A673 (cell line): ENCODE data around the gene SGMS2. TPM values are rescaled to one million over a fixed set of nuclear protein-coding genes. Genes with fewer than 3 reads are reported as not detected.

Source experiments
- BruUV-seq: library from RNA; stranded (reverse); fragments of 400-500 nt; replicated peaks from 2 replicates; lab custom pipeline; 2021; lab: Mats Ljungman, UMichigan
- CTCF ChIA-PET: fragments of 300-600 bp; sonication (Branson Sonifier 250); formaldehyde crosslinking; loops from one replicate; lab custom pipeline; 2022; ENCODE audit warnings: antibody characterized with exemption; lab: Charles Lee
- POLR2A ChIA-PET: fragments of 300-600 bp; sonication (Branson Sonifier 250); formaldehyde crosslinking; loops from one replicate; lab custom pipeline; 2022; ENCODE audit warnings: antibody characterized with exemption; ENCODE audit not compliant: low non-redundant PET; lab: Charles Lee
- DNase-seq: peaks from one replicate; pipeline ENCODE4 v3.0.0-alpha.2; 2015; ENCODE audit warnings: low spot score
- H3K27ac ChIP-seq: fragments of 200-600 bp; sonication (generic); 2 replicates; pipeline ENCODE4 v1.5.1; 2016; ENCODE audit warnings: mixed run types, low read depth, mild to moderate bottlenecking, mixed read lengths, antibody characterized with exemption, low read length; ENCODE audit not compliant: poor library complexity, severe bottlenecking
- H3K27me3 ChIP-seq: fragments of 200-600 bp; sonication (generic); replicated peaks from 2 replicates; pipeline ENCODE4 v1.6.1; 2017; ENCODE audit warnings: mixed run types, low read depth, mild to moderate bottlenecking, mixed read lengths, antibody characterized with exemption, low read length; ENCODE audit not compliant: insufficient read depth, poor library complexity
- H3K36me3 ChIP-seq: fragments of 200-600 bp; sonication (generic); 2 replicates; pipeline ENCODE4 v1.6.1; 2016; ENCODE audit warnings: mixed run types, mild to moderate bottlenecking, mixed read lengths, antibody characterized with exemption, low read length; ENCODE audit not compliant: insufficient read depth, poor library complexity, severe bottlenecking
- H3K4me1 ChIP-seq: fragments of 200-600 bp; sonication (generic); 2 replicates; pipeline ENCODE4 v1.6.1; 2017; ENCODE audit warnings: mixed run types, mild to moderate bottlenecking, mixed read lengths, antibody characterized with exemption, low read length; ENCODE audit not compliant: insufficient read depth, poor library complexity, severe bottlenecking
- H3K4me3 ChIP-seq: fragments of 200-600 bp; sonication (generic); 2 replicates; pipeline ENCODE4 v1.5.1; 2016; ENCODE audit warnings: low read depth, mixed run types, mild to moderate bottlenecking, mixed read lengths, low read length; ENCODE audit not compliant: poor library complexity, severe bottlenecking
- H3K9me3 ChIP-seq: fragments of 200-600 bp; sonication (generic); 2 replicates; pipeline ENCODE4 v1.6.1; 2016; ENCODE audit warnings: mixed run types, low read depth, mild to moderate bottlenecking, mixed read lengths, antibody characterized with exemption, low read length; ENCODE audit not compliant: poor library complexity, severe bottlenecking
- EZH2 ChIP-seq: fragments of 200-600 bp; sonication (generic); IDR thresholded peaks from 2 replicates; pipeline ENCODE4 v1.6.1; 2017; ENCODE audit warnings: borderline replicate concordance, low read depth, mild to moderate bottlenecking, mixed read lengths, antibody characterized with exemption, low read length; ENCODE audit not compliant: poor library complexity, severe bottlenecking
- intact Hi-C: fragments of 100-400 bp; cut with micrococcal nuclease; formaldehyde crosslinking; loops from one replicate; pipeline ENCODE4 v1.10.0; 2022; ENCODE audit not compliant: unreplicated experiment
- total RNA-seq: library from RNA; stranded (reverse); gene quantifications from 2 replicates; pipeline ENCODE4 v1.2.3, GENCODE V29; 2021
- TF ChIP-seq, protein P1 (sequence below): fragments of 300-800, 200-600 bp; sonication (generic); conservative IDR thresholded peaks from 2 replicates; pipeline ENCODE4 v1.5.1; 2017; ENCODE audit warnings: low read depth, mild to moderate bottlenecking, antibody characterized with exemption, low read length, moderate library complexity, mixed read lengths

SGMS2 gene
- total RNA-seq, 1 experiment from 2014 or later: 4.3 TPM

DNA sequence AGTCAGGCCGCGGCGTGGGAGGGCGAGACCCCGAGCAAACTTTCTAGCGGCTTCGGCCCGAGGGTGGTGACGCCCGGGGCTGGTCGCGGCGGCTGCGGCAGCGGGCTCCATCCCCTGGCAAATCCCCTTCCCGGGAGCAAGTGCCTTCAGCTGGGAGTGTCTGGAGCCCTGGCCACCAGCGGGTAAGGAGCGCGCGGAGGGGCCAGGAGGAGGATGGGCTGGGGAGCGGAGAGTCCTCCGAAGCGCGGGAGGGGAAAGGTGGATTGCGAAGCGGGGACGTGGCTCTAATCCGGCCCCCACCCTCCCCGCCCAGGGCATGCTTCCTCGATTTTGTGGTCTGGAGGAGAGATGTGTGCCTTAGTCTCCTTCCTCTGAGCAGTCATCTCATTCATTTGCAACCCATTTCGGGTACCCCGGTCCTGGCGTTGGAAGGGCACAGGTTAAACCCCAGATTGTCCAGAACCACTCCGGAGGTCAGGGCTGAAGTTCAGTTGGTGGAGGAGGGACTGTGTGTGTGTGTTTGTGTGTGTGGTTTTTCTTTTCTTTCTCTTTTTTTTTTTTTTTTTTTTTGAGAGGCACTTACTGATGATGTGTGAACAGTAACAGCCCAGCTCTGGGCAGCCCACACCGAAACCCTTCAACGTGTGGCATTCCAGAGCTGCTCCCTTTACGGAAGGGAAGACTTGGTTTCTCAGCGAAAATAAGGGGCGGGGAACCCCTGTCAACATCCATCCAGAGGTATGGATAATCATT, 516 bp downstream of the SGMS2 start:
- BruUV-seq: no TSS peak
- peak; percentile 55 for DNase-seq
- ChIA-PET CTCF (interaction anchor here (0.5 kb wide), 1 partner anchor 76 kb away, joined by 3 read pairs; no protein-coding TSS in a partner anchor), POLR2A (no interaction called here)
- Histone ChIP-seq H3K9me3 (no peaks in the 10 kb centered on the region), H3K4me1 (no peaks in the 10 kb centered on the region), H3K27ac (no peak overlapping the region), H3K27me3 (no peaks in the 10 kb centered on the region), H3K36me3 (no peaks in the 10 kb centered on the region), H3K4me3 (peak overlapping the region; percentile 68)
- TF ChIP-seq EZH2: no peak
- TF ChIP-seq, protein P1, sequence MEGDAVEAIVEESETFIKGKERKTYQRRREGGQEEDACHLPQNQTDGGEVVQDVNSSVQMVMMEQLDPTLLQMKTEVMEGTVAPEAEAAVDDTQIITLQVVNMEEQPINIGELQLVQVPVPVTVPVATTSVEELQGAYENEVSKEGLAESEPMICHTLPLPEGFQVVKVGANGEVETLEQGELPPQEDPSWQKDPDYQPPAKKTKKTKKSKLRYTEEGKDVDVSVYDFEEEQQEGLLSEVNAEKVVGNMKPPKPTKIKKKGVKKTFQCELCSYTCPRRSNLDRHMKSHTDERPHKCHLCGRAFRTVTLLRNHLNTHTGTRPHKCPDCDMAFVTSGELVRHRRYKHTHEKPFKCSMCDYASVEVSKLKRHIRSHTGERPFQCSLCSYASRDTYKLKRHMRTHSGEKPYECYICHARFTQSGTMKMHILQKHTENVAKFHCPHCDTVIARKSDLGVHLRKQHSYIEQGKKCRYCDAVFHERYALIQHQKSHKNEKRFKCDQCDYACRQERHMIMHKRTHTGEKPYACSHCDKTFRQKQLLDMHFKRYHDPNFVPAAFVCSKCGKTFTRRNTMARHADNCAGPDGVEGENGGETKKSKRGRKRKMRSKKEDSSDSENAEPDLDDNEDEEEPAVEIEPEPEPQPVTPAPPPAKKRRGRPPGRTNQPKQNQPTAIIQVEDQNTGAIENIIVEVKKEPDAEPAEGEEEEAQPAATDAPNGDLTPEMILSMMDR: no peak
- intact Hi-C loops: loop anchor here (5.0 kb wide), 1 partner anchor 72 kb away; no protein-coding TSS in a partner anchor

DNA sequence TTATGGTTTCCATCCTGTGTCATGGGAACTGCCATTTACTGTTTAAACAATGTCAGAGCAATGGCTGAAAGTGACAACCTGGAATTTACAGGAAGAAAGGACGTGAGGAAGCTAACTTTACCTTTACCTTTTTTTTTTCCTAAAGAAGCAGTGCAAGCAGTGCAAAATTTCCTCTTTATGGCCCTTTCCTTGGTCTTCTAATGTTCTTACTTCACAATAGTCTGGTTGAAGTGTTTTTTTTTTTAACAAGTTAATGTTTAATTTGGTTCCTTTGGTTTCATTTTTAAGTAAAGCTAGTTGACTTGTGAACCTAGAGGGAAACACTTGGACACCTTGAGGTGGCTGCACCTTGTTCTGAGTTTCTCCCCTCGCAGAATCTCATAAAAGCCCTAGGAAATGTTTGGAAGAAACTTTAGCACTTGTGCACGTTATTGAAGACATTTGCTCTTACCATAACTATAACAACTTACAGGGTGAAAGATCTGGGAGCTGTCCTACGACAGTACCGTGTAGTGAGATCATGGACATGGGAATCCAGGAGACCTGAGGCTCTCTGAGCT, 1.8 kb downstream of the SGMS2 start:
- CTCF ChIA-PET: no interaction called here
- Histone ChIP-seq H3K4me1 (no peaks in the 10 kb centered on the region), H3K36me3 (no peaks in the 10 kb centered on the region), H3K27ac (no peak overlapping the region), H3K4me3 (no peak overlapping the region), H3K9me3 (no peaks in the 10 kb centered on the region), H3K27me3 (no peaks in the 10 kb centered on the region)
- no peak for DNase-seq
- TF ChIP-seq, protein P1: no peak
- TF ChIP-seq EZH2: no peak
- BruUV-seq: no TSS peak
- POLR2A ChIA-PET: no interaction called here
- intact Hi-C loops: loop anchor here (5.0 kb wide), 1 partner anchor 71 kb away; no protein-coding TSS in a partner anchor

DNA sequence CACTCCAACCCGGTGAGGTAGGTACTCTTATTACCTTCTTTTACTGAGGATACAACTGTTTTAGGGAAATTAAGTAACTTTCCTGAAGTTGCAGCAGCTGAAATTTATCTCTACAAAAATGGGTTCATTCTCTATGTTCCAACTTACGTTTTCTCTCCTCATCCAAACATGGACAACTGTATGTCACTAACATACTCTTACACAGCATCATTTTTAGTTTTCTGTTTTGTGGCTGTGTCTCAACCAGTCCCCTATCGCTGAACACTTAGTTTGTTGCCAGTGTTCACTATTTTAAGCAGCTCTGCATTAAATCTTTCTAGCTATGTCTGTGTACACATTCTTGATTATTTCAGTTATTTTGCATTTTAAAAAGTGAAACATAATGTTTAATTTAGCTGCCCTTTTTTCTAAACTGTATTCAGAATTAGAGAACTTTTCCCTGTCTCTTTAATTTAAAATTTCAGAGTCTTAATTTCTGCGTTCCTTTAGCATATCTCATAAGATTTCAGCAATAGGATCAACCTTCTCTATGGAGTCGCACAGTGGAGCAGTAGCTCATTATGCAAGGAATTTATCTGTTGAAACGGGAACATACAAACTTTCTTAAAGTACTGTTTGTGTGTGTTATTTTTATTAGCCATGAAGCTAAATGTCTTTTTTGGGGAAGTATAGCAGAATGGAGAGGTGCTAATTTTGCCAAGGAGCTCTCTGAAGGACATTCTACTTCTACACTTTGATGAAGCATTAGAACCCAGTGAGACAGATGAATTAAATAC, 3.8 kb downstream of the SGMS2 start:
- Histone ChIP-seq H3K36me3 (no peaks in the 10 kb centered on the region), H3K9me3 (no peaks in the 10 kb centered on the region), H3K27ac (no peak overlapping the region), H3K4me1 (no peaks in the 10 kb centered on the region), H3K27me3 (no peaks in the 10 kb centered on the region), H3K4me3 (no peak overlapping the region)
- BruUV-seq: no TSS peak
- POLR2A ChIA-PET: no interaction called here
- CTCF ChIA-PET: no interaction called here
- intact Hi-C loops: loop anchor here (5.0 kb wide), 1 partner anchor 69 kb away; no protein-coding TSS in a partner anchor
- DNase-seq: no peak
- TF ChIP-seq, protein P1: no peak
- no peak for TF ChIP-seq EZH2
